HL-60 (cell line): ENCODE results near the gene CCDC40.

Experiments used
- DNase-seq, 2 experiments: peaks; one replicate each; pipeline ENCODE4 v3.0.0-alpha.2; 2010 to 2020; ENCODE audit warnings: low read depth in 1 of 2, low spot score in 1 of 2
- H3K27ac ChIP-seq: fragments of 250-450 bp; sonication (Bioruptor Pico); replicated peaks from 2 replicates; pipeline ENCODE4 v1.5.1; 2020; ENCODE audit warnings: mild to moderate bottlenecking, moderate library complexity
- H3K27me3 ChIP-seq: fragments of 250-450 bp; sonication (Bioruptor Pico); 2 replicates; pipeline ENCODE4 v1.5.1; 2021; ENCODE audit warnings: mild to moderate bottlenecking, moderate library complexity; ENCODE audit not compliant: insufficient read depth, poor library complexity, severe bottlenecking
- H3K4me3 ChIP-seq: replicated peaks from 2 replicates; pipeline ENCODE4 v1.5.1; 2011; ENCODE audit warnings: mild to moderate bottlenecking, control low read depth, low read length; ENCODE audit not compliant: insufficient read depth
- GABPA ChIP-seq: IDR thresholded peaks from 2 replicates; pipeline ENCODE4 v1.6.1; 2012; ENCODE audit warnings: low read depth
- POLR2AphosphoS5 ChIP-seq: IDR thresholded peaks from 2 replicates; pipeline ENCODE4 v1.6.1; 2012; ENCODE audit warnings: low read depth
- SPI1 ChIP-seq: IDR thresholded peaks from 2 replicates; pipeline ENCODE4 v1.6.1; 2012; ENCODE audit warnings: low read depth, mild to moderate bottlenecking, borderline replicate concordance
- TF ChIP-seq, protein P1 (sequence below): IDR thresholded peaks from one replicate; pipeline ENCODE4 v1.5.1; 2011; ENCODE audit warnings: low read length, control low read depth, inconsistent platforms; ENCODE audit not compliant: insufficient read depth
- TF ChIP-seq, protein P2 (sequence below): IDR thresholded peaks from 2 replicates; pipeline ENCODE4 v1.6.1; 2012; ENCODE audit warnings: low read depth; ENCODE audit not compliant: insufficient replicate concordance

The CCDC40 gene

DNA sequence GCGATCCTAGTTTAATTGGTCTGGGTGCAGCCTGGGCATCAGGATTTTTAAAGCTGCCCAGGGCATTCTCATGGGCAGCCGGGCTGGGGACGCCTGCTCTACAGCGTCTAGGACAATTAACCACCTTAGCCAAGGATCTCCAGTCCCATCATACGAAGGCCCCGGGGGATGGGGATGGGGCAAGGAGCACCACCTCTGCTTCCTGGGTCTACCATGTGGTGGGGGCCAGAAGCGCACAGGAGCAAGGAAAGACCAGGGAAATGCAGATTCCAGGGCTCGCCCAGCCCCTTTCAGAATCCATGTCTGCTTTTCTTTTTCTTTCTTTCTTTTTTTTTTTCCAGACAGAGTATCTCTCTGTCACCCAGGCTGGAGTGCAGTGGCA, 30.1 kb upstream of the CCDC40 start:
- TF ChIP-seq POLR2AphosphoS5 (no peak), GABPA (no peak), SPI1 (no peak)
- TF ChIP-seq, protein P1, sequence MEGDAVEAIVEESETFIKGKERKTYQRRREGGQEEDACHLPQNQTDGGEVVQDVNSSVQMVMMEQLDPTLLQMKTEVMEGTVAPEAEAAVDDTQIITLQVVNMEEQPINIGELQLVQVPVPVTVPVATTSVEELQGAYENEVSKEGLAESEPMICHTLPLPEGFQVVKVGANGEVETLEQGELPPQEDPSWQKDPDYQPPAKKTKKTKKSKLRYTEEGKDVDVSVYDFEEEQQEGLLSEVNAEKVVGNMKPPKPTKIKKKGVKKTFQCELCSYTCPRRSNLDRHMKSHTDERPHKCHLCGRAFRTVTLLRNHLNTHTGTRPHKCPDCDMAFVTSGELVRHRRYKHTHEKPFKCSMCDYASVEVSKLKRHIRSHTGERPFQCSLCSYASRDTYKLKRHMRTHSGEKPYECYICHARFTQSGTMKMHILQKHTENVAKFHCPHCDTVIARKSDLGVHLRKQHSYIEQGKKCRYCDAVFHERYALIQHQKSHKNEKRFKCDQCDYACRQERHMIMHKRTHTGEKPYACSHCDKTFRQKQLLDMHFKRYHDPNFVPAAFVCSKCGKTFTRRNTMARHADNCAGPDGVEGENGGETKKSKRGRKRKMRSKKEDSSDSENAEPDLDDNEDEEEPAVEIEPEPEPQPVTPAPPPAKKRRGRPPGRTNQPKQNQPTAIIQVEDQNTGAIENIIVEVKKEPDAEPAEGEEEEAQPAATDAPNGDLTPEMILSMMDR: no peak
- TF ChIP-seq, protein P2, sequence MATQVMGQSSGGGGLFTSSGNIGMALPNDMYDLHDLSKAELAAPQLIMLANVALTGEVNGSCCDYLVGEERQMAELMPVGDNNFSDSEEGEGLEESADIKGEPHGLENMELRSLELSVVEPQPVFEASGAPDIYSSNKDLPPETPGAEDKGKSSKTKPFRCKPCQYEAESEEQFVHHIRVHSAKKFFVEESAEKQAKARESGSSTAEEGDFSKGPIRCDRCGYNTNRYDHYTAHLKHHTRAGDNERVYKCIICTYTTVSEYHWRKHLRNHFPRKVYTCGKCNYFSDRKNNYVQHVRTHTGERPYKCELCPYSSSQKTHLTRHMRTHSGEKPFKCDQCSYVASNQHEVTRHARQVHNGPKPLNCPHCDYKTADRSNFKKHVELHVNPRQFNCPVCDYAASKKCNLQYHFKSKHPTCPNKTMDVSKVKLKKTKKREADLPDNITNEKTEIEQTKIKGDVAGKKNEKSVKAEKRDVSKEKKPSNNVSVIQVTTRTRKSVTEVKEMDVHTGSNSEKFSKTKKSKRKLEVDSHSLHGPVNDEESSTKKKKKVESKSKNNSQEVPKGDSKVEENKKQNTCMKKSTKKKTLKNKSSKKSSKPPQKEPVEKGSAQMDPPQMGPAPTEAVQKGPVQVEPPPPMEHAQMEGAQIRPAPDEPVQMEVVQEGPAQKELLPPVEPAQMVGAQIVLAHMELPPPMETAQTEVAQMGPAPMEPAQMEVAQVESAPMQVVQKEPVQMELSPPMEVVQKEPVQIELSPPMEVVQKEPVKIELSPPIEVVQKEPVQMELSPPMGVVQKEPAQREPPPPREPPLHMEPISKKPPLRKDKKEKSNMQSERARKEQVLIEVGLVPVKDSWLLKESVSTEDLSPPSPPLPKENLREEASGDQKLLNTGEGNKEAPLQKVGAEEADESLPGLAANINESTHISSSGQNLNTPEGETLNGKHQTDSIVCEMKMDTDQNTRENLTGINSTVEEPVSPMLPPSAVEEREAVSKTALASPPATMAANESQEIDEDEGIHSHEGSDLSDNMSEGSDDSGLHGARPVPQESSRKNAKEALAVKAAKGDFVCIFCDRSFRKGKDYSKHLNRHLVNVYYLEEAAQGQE: no peak
- Histone ChIP-seq H3K27ac (no peak overlapping the region), H3K27me3 (no peaks in the 10 kb centered on the region), H3K4me3 (no peak overlapping the region)
- DNase-seq: no peak

DNA sequence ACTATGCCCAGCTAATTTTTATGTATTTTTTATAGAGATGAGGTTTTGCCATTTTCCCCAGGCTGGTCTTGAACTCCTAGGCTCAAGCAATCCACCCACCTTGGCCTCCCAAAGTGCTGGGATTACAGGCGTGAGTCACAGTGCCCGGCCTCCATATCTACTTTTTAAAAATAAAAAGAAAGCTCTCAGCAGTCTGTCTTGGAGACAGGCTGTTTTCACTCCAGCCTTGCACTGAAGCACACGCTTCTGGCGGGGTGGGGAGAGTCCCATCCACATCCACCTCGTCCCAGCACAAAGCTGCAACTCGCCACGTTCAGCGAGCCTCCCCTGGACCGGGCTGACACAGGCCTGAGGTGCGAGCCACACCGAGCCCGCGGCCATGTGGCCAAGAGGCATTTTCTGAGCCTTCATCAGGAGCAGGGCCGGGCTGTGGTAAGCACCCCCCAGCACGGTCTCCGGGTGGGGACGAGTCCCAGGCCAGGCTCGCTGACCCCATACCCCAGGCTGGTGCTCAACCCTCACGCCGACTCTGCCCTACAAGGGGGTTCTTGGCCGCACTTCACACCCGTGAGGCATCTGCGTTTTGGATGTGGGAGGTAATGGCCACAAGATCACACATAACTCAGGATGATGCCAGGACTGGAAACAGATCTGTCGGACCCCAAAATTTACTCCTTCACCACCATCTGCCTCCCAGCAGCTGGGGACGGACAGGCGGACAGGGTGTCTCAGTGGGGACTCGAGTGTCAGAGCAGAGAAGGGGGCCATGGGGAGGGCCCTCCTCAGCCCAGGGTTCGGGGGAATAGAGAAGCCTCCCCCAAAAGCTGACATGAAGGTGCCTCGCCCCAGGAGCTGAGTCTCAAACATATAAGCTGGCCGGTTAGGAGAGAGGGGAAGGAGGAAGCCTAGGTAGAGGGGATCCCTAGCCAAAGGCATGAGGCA, 29.4 kb upstream of the CCDC40 start:
- DNase-seq: no peak
- Histone ChIP-seq H3K4me3 (no peak overlapping the region), H3K27me3 (no peaks in the 10 kb centered on the region), H3K27ac (no peak overlapping the region)
- TF ChIP-seq GABPA: no peak

DNA sequence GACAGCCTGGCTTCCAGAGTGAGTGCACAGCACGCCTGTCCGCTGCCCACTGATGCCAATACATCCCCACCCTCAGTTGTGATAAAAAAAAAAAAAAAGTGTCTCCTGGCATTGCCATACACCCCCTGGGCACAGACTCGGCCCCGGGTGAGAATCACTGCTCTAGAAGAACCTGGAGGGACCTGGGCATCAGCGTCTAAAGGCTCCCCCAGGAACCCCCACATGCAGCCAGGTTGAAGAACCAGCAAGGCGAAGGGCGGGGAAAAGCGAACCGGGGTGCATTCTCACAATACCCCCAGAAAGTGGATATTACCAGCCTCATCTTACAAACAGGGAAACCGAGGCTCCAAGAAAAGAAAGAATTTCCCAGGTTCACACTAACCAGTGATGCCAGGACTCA, 28.5 kb upstream of the CCDC40 start:
- Histone ChIP-seq H3K4me3 (no peak overlapping the region), H3K27me3 (no peaks in the 10 kb centered on the region), H3K27ac (no peak overlapping the region)
- TF ChIP-seq GABPA (no peak), SPI1 (no peak)
- TF ChIP-seq, protein P2: no peak
- TF ChIP-seq, protein P1: no peak
- DNase-seq: no peak

DNA sequence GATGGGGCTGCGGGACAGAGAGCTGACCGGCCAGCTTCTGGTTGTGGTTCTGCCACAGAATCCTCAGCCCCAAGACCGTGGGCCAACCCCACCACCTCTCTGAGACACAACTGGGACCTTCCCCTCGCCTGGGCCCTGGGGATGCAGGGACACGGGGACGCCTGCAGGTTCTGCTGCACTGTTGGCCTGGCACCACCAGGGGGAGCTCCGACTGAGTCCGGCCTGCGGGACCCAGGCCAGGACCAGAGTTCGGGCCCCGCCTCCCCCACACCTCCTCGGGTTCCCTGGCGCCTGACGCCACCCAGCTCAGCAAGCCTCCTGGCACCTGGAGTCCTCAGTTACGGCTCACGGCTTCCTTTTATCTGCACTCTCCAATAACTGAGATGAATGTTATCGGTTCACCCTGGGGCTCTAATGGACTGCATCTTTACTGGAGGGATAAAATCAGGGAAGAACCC, 28.0 kb upstream of the CCDC40 start:
- no peaks in the 10 kb centered on the region for H3K27me3 ChIP-seq
- TF ChIP-seq, protein P1: peak; percentile 80
- TF ChIP-seq POLR2AphosphoS5: no peak
- DNase-seq: peak; percentile 48 to 68
- no peak overlapping the region for H3K4me3 ChIP-seq
- no peak overlapping the region for H3K27ac ChIP-seq
